ENCODE results near the gene PSMB5.
A peak's percentile ranks its signal among the peaks of the same experiment; 100 is the strongest.

Gene PSMB5

DNA sequence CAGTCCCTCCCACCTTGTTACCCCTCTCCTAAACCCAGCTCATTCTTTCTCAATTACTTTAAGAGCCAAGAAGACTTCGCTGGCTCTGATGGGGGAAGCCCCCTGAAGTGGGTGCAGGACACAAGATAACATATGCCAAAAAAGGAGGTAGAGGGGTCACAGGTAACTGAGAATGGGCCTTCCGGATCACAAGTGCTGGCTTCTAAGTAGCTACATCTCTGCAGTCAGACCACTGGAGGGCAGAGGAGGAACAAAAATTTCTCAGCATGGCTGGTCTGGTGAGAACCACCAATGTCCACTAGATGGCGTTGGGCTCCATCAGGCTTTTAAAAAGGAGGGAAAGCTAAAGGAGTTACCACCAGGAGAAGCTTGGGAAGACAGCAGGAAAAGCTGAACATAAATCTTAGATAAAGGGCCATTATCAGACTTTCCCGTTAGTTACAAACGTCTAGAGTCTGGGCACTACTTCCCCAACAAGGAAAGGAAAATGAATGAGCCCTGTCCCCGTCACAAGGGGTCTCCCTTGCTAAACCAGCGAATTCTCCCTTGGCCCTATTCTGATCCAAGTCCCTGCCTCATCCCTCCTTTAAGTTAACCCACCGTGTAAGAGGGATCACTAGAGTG is 34.2 kb upstream of the PSMB5 start:
- no peak overlapping the region for H2BK120ac ChIP-seq (ENCODE audit: low read depth, low read length)
- H2AK5ac ChIP-seq (ENCODE audit: low read length, severe bottlenecking) = no peak overlapping the region
- no peak overlapping the region for H2BK15ac ChIP-seq (ENCODE audit: low read depth, poor library complexity, severe bottlenecking)
- no peak overlapping the region for H2AFZ ChIP-seq (ENCODE audit: low read depth, low read length)
- peak; percentile 95 for DNase-seq
- peak overlapping the region; percentile 57 for H3K27ac ChIP-seq (ENCODE audit: low read length, poor library complexity, severe bottlenecking)
- no peak overlapping the region for H2BK5ac ChIP-seq (ENCODE audit: low read depth, low read length, poor library complexity, severe bottlenecking)
- peak overlapping the region; percentile 48 for H3K4me2 ChIP-seq (ENCODE audit: low read length, poor library complexity, severe bottlenecking)
- no peak overlapping the region for H3K4ac ChIP-seq (ENCODE audit: low read depth in 1 of 2, low read length in 2 of 2)
- peaks cover 49 to 78% of the 10 kb centered on the region in 2 experiments for H3K36me3 ChIP-seq (ENCODE audit: control insufficient read depth in 1 of 2, insufficient read depth in 2 of 2, low read depth in 1 of 2, low read length in 2 of 2)
- peak overlapping the region in 1 of 2 experiments; percentile 51 for H3K4me3 ChIP-seq (ENCODE audit: insufficient read depth in 1 of 2, low read depth in 1 of 2, low read length in 2 of 2)
- H4K91ac ChIP-seq (ENCODE audit: low read length) = no peak overlapping the region
- no peaks in the 10 kb centered on the region for H3K9me3 ChIP-seq (ENCODE audit: control insufficient read depth, low read length)
- no peak overlapping the region for H3K23ac ChIP-seq (ENCODE audit: low read length in 2 of 2)
- 23% methylated on average over 8 of the region's 8 CpGs for WGBS
- no peak overlapping the region for H2BK12ac ChIP-seq (ENCODE audit: low read length in 2 of 2)
- peak overlapping the region; percentile 99 for H3K9ac ChIP-seq (ENCODE audit: low read length)
- H3K79me1 ChIP-seq (replicated peaks; ENCODE audit: low read length, poor library complexity, severe bottlenecking) = peaks cover 6% of the 10 kb centered on the region
- no peaks in the 10 kb centered on the region for H3K27me3 ChIP-seq (ENCODE audit: control insufficient read depth in 1 of 2, insufficient read depth in 1 of 2, low read length in 2 of 2)
- peak overlapping the region; percentile 36 for H4K8ac ChIP-seq (ENCODE audit: low read length)
- no peak overlapping the region for H3K14ac ChIP-seq (ENCODE audit: low read length in 2 of 2)
- no peak overlapping the region for H3K18ac ChIP-seq (ENCODE audit: low read depth in 1 of 2, low read length in 2 of 2)
- H3K4me1 ChIP-seq (ENCODE audit: control insufficient read depth, insufficient read depth, low read depth, low read length) = peaks cover 28% of the 10 kb centered on the region

DNA sequence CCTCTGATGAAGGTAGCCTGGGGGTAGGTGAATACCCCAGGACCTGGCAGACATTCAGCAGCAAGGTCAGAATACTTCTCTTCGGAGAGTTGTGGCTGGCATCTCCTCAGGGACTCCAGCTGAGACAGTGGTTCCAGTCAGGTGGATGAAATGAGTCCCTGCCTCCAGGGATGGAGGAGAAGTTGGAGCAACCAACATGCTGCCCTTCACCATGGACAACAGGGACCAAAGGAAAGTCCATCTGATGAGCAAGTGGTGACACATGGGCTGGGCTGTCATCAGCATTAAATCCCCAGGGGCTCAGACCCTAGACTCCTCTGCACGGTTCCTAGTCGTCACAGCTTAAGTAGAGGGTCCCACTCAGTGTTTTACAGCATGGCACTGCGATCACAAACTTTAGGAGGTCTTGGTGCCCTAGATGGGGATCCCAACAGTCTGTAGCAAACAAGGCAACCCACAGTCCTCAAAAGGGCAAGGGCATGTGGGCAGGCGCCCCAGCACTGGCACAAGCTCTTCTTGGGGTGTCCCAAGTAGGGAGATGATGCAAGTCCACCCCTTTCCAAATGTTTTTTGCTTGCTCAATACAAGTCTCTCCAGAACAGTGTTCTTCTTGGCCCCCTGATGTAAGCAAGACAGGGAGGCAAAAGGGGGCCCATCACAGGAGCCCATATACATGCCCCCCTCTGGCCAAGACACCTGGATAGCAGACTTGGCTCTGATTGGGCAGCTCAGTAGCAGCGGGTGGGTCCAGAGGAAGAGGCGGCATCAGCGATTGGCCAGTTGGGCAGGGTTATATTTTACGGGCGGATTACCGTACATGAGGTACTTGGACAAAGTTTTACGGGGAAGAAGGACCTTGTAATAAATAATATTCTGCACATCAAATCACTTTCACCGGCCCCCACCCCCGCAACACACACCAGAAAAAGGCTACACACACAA is 33.4 kb upstream of the PSMB5 start:
- H3K4me3 ChIP-seq (ENCODE audit: insufficient read depth in 1 of 2, low read depth in 1 of 2, low read length in 2 of 2) = peak overlapping the region in 1 of 2 experiments; percentile 51
- H2BK120ac ChIP-seq (ENCODE audit: low read depth, low read length) = no peak overlapping the region
- no peak overlapping the region for H4K91ac ChIP-seq (ENCODE audit: low read length)
- H2BK5ac ChIP-seq (ENCODE audit: low read depth, low read length, poor library complexity, severe bottlenecking) = no peak overlapping the region
- H2BK15ac ChIP-seq (ENCODE audit: low read depth, poor library complexity, severe bottlenecking) = no peak overlapping the region
- H3K23ac ChIP-seq (ENCODE audit: low read length in 2 of 2) = no peak overlapping the region
- no peak for DNase-seq
- no peak overlapping the region for H3K4ac ChIP-seq (ENCODE audit: low read depth in 1 of 2, low read length in 2 of 2)
- H3K79me1 ChIP-seq (replicated peaks; ENCODE audit: low read length, poor library complexity, severe bottlenecking) = peaks cover 8% of the 10 kb centered on the region
- peak overlapping the region; percentile 44 for H3K9ac ChIP-seq (ENCODE audit: low read length)
- peak overlapping the region; percentile 48 for H3K4me2 ChIP-seq (ENCODE audit: low read length, poor library complexity, severe bottlenecking)
- H3K9me3 ChIP-seq (ENCODE audit: control insufficient read depth, low read length) = no peaks in the 10 kb centered on the region
- no peak overlapping the region for H3K18ac ChIP-seq (ENCODE audit: low read depth in 1 of 2, low read length in 2 of 2)
- no peak overlapping the region for H4K8ac ChIP-seq (ENCODE audit: low read length)
- H2BK12ac ChIP-seq (ENCODE audit: low read length in 2 of 2) = no peak overlapping the region
- no peak overlapping the region for H3K14ac ChIP-seq (ENCODE audit: low read length in 2 of 2)
- no peak overlapping the region for H2AFZ ChIP-seq (ENCODE audit: low read depth, low read length)
- H3K4me1 ChIP-seq (ENCODE audit: control insufficient read depth, insufficient read depth, low read depth, low read length) = peaks cover 28% of the 10 kb centered on the region
- H2AK5ac ChIP-seq (ENCODE audit: low read length, severe bottlenecking) = no peak overlapping the region
- peaks cover 53 to 80% of the 10 kb centered on the region in 2 experiments for H3K36me3 ChIP-seq (ENCODE audit: control insufficient read depth in 1 of 2, insufficient read depth in 2 of 2, low read depth in 1 of 2, low read length in 2 of 2)
- no peaks in the 10 kb centered on the region for H3K27me3 ChIP-seq (ENCODE audit: control insufficient read depth in 1 of 2, insufficient read depth in 1 of 2, low read length in 2 of 2)
- H3K27ac ChIP-seq (ENCODE audit: low read length, poor library complexity, severe bottlenecking) = no peak overlapping the region
- WGBS = 92% methylated on average over 12 of the region's 14 CpGs

DNA sequence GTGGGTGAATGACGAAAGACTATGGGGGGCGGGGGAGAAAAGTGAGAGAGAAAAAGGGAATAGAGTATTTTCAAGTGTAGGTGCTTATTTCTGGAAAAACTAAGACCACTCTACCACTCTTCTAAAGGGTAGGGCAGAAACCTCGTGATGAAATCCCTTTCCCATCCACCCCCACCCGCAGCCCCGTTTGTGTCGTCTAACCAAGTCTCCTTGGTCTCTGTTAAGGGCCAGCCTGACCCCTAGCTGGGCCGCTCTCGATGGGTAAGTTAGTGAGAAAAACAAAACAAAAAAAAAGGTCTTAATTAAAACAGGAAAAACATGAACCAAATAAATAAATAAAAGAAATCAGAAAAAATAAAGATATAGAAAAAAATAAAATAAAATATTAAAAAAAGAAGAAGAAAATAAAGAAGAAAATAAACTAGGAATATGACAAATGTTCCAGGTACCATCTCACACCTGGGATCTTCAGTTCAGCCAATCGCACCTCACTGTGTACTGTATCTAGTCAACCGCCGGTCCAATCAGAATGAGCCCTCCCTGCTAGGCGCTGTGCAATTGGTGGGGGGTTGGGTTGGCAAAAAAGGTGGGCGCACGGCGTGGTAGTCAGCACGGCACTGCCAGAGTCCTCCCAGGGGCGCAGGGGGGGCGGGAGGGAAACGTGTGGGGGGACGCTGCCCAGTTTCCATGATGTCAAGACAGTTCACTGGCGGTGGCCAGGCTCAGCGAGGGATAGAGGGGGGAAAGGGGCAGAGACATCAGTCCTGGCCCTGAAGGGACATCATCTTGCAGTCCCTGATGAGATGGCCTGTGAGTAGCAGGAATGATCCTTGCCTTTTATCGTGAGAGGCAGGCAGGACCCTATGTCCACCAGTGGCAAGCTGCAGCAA is 32.4 kb upstream of the PSMB5 start:
- H3K36me3 ChIP-seq (ENCODE audit: control insufficient read depth in 1 of 2, insufficient read depth in 2 of 2, low read depth in 1 of 2, low read length in 2 of 2) = peaks cover 58 to 80% of the 10 kb centered on the region in 2 experiments
- H2BK15ac ChIP-seq (ENCODE audit: low read depth, poor library complexity, severe bottlenecking) = no peak overlapping the region
- H3K79me1 ChIP-seq (replicated peaks; ENCODE audit: low read length, poor library complexity, severe bottlenecking) = peaks cover 6% of the 10 kb centered on the region
- H2BK12ac ChIP-seq (ENCODE audit: low read length in 2 of 2) = no peak overlapping the region
- no peak overlapping the region for H3K18ac ChIP-seq (ENCODE audit: low read depth in 1 of 2, low read length in 2 of 2)
- peaks cover 31% of the 10 kb centered on the region for H3K4me1 ChIP-seq (ENCODE audit: control insufficient read depth, insufficient read depth, low read depth, low read length)
- H2AFZ ChIP-seq (ENCODE audit: low read depth, low read length) = no peak overlapping the region
- peak overlapping the region; percentile 68 for H4K8ac ChIP-seq (ENCODE audit: low read length)
- no peak overlapping the region for H3K23ac ChIP-seq (ENCODE audit: low read length in 2 of 2)
- DNase-seq = no peak
- 97% methylated on average over 19 of the region's 23 CpGs for WGBS
- no peaks in the 10 kb centered on the region for H3K9me3 ChIP-seq (ENCODE audit: control insufficient read depth, low read length)
- no peaks in the 10 kb centered on the region for H3K27me3 ChIP-seq (ENCODE audit: control insufficient read depth in 1 of 2, insufficient read depth in 1 of 2, low read length in 2 of 2)
- no peak overlapping the region for H2BK5ac ChIP-seq (ENCODE audit: low read depth, low read length, poor library complexity, severe bottlenecking)
- no peak overlapping the region for H3K27ac ChIP-seq (ENCODE audit: low read length, poor library complexity, severe bottlenecking)
- H2AK5ac ChIP-seq (ENCODE audit: low read length, severe bottlenecking) = no peak overlapping the region
- H3K4me3 ChIP-seq (ENCODE audit: insufficient read depth in 1 of 2, low read depth in 1 of 2, low read length in 2 of 2) = no peak overlapping the region
- no peak overlapping the region for H3K14ac ChIP-seq (ENCODE audit: low read length in 2 of 2)
- H3K9ac ChIP-seq (ENCODE audit: low read length) = peak overlapping the region; percentile 59
- H3K4ac ChIP-seq (ENCODE audit: low read depth in 1 of 2, low read length in 2 of 2) = no peak overlapping the region
- no peak overlapping the region for H3K4me2 ChIP-seq (ENCODE audit: low read length, poor library complexity, severe bottlenecking)
- no peak overlapping the region for H2BK120ac ChIP-seq (ENCODE audit: low read depth, low read length)
- H4K91ac ChIP-seq (ENCODE audit: low read length) = no peak overlapping the region

All from mesenchymal stem cell (in vitro differentiated cells and primary cell).